H9 (cell line): ENCODE measurements around the gene UTS2. TPM values are rescaled to one million over a fixed set of nuclear protein-coding genes. Genes with fewer than 3 reads are reported as not detected.

Source experiments
- DNase-seq: peaks from one replicate; pipeline ENCODE4 v3.0.0-alpha.2; 2017
- H2AFZ ChIP-seq: one replicate; pipeline ENCODE4 v1.6.1; 2013; ENCODE audit warnings: mild to moderate bottlenecking, low read length, control low read depth, moderate library complexity
- H2AK5ac ChIP-seq: 2 replicates; pipeline ENCODE4 v1.6.1; 2013; ENCODE audit warnings: low read length, control low read depth, mixed read lengths; ENCODE audit not compliant: insufficient read length
- H2BK120ac ChIP-seq: one replicate; pipeline ENCODE4 v1.6.1; 2013; ENCODE audit warnings: low read depth, mild to moderate bottlenecking, low read length, control low read depth, inconsistent platforms; ENCODE audit not compliant: poor library complexity, severe bottlenecking
- H2BK12ac ChIP-seq: 2 replicates; pipeline ENCODE4 v1.6.1; 2013; ENCODE audit warnings: low read length, control low read depth, mixed read lengths, low read depth; ENCODE audit not compliant: insufficient read length
- H2BK15ac ChIP-seq: 2 replicates; pipeline ENCODE4 v1.6.1; 2013; ENCODE audit warnings: low read depth, low read length, control low read depth
- H2BK20ac ChIP-seq: one replicate; pipeline ENCODE4 v1.6.1; 2013; ENCODE audit warnings: low read depth, mild to moderate bottlenecking, low read length, control low read depth, inconsistent platforms; ENCODE audit not compliant: poor library complexity, severe bottlenecking
- H2BK5ac ChIP-seq: 2 replicates; pipeline ENCODE4 v1.6.1; 2013; ENCODE audit warnings: low read length, control low read depth, mixed read lengths; ENCODE audit not compliant: insufficient read length
- H3K14ac ChIP-seq: 2 replicates; pipeline ENCODE4 v1.6.1; 2013; ENCODE audit warnings: low read length, control low read depth; ENCODE audit not compliant: insufficient read depth
- H3K18ac ChIP-seq: 2 replicates; pipeline ENCODE4 v1.6.1; 2013; ENCODE audit warnings: low read depth, mild to moderate bottlenecking, mixed read lengths, low read length, control low read depth; ENCODE audit not compliant: insufficient read length
- H3K23ac ChIP-seq: 2 replicates; pipeline ENCODE4 v1.6.1; 2013; ENCODE audit warnings: low read length, control low read depth, mixed read lengths, low read depth; ENCODE audit not compliant: insufficient read length
- H3K23me2 ChIP-seq: 2 replicates; pipeline ENCODE4 v1.6.1; 2013; ENCODE audit warnings: low read depth, mild to moderate bottlenecking, mixed read lengths, low read length, control low read depth; ENCODE audit not compliant: insufficient read length, poor library complexity, severe bottlenecking
- H3K27ac ChIP-seq: 2 replicates; pipeline ENCODE4 v1.5.1; 2013; ENCODE audit warnings: low read length, control low read depth, mixed read lengths, low read depth; ENCODE audit not compliant: insufficient read length
- H3K27me3 ChIP-seq: 2 replicates; pipeline ENCODE4 v1.6.1; 2013; ENCODE audit warnings: low read length, control low read depth, inconsistent platforms; ENCODE audit not compliant: insufficient read depth
- H3K4ac ChIP-seq: 2 replicates; pipeline ENCODE4 v1.6.1; 2013; ENCODE audit warnings: low read depth, mild to moderate bottlenecking, control low read depth, inconsistent platforms, low read length, moderate library complexity
- H3K4me1 ChIP-seq: 2 replicates; pipeline ENCODE4 v1.6.1; 2013; ENCODE audit warnings: low read length, control low read depth, inconsistent platforms; ENCODE audit not compliant: insufficient read depth
- H3K4me2 ChIP-seq: 2 replicates; pipeline ENCODE4 v1.6.1; 2013; ENCODE audit warnings: low read length, control low read depth, mixed read lengths; ENCODE audit not compliant: insufficient read length, insufficient read depth
- H3K56ac ChIP-seq: 2 replicates; pipeline ENCODE4 v1.6.1; 2013; ENCODE audit warnings: low read depth, mild to moderate bottlenecking, mixed read lengths, low read length, control low read depth; ENCODE audit not compliant: insufficient read length
- H3K79me1 ChIP-seq: 2 replicates; pipeline ENCODE4 v1.6.1; 2013; ENCODE audit warnings: low read depth, mild to moderate bottlenecking, moderate library complexity, low read length, control low read depth, inconsistent platforms; ENCODE audit not compliant: insufficient read depth, poor library complexity, severe bottlenecking
- H3K79me2 ChIP-seq: 2 replicates; pipeline ENCODE4 v1.6.1; 2013; ENCODE audit warnings: low read length, control low read depth, inconsistent platforms; ENCODE audit not compliant: insufficient read depth
- H3K9ac ChIP-seq: 2 replicates; pipeline ENCODE4 v1.6.1; 2013; ENCODE audit warnings: low read length, control low read depth, mixed read lengths; ENCODE audit not compliant: insufficient read length; ENCODE audit errors: extremely low read depth
- H3K9me3 ChIP-seq: one replicate; pipeline ENCODE4 v1.6.1; 2013; ENCODE audit warnings: low read depth, low read length, inconsistent platforms; ENCODE audit not compliant: control insufficient read depth
- H3T11ph ChIP-seq: one replicate; pipeline ENCODE4 v1.6.1; 2013; ENCODE audit warnings: mild to moderate bottlenecking, low read length, control low read depth, inconsistent platforms
- H4K20me1 ChIP-seq: one replicate; pipeline ENCODE4 v1.6.1; 2013; ENCODE audit not compliant: control insufficient read depth, insufficient read length, insufficient read depth
- H4K5ac ChIP-seq: 2 replicates; pipeline ENCODE4 v1.6.1; 2013; ENCODE audit warnings: low read depth, mild to moderate bottlenecking, mixed read lengths, low read length, control low read depth; ENCODE audit not compliant: insufficient read length
- H4K8ac ChIP-seq: replicated peaks from 2 replicates; pipeline ENCODE4 v1.6.1; 2013; ENCODE audit warnings: low read length, control low read depth, mixed read lengths, low read depth; ENCODE audit not compliant: insufficient read length
- H4K91ac ChIP-seq: 2 replicates; pipeline ENCODE4 v1.6.1; 2013; ENCODE audit warnings: low read depth, mild to moderate bottlenecking, moderate library complexity, mixed read lengths, low read length, control low read depth; ENCODE audit not compliant: insufficient read length
- H3K27ac Mint-ChIP-seq, 3 experiments: 2 replicates in 2 of 3; 3 replicates in 1 of 3; pipeline ENCODE4 v1.8.0; 2020 to 2021; ENCODE audit warnings: mixed read lengths in 3 of 3, mild to moderate bottlenecking in 1 of 3, moderate library complexity in 1 of 3
- H3K27me3 Mint-ChIP-seq: 2 replicates; pipeline ENCODE4 v1.8.0; 2021; ENCODE audit warnings: low read depth, mild to moderate bottlenecking, moderate library complexity, mixed read lengths
- H3K36me3 Mint-ChIP-seq, 3 experiments: 2 replicates in 2 of 3; 3 replicates in 1 of 3; pipeline ENCODE4 v1.8.0; 2020 to 2021; ENCODE audit warnings: low read depth in 3 of 3, mixed read lengths in 3 of 3; ENCODE audit not compliant: insufficient read depth in 1 of 3
- H3K4me1 Mint-ChIP-seq, 2 experiments: 2 replicates each; pipeline ENCODE4 v1.8.0; 2020; ENCODE audit warnings: mixed read lengths in 2 of 2
- H3K4me3 Mint-ChIP-seq, 2 experiments: 2 replicates in 1 of 2; 3 replicates in 1 of 2; pipeline ENCODE4 v1.8.0; 2020 to 2021; ENCODE audit warnings: mild to moderate bottlenecking in 2 of 2, mixed read lengths in 2 of 2, moderate library complexity in 1 of 2
- H3K9me3 Mint-ChIP-seq, 2 experiments: 2 replicates in 1 of 2; 3 replicates in 1 of 2; pipeline ENCODE4 v1.8.0; 2020; ENCODE audit warnings: mild to moderate bottlenecking in 2 of 2, mixed read lengths in 2 of 2, moderate library complexity in 1 of 2
- WGBS: extraction: QIAGEN DNeasy Blood & Tissue Kit; methylation state at CpG from one replicate; pipeline ENCODE4 v1.1.7; 2013; ENCODE audit warnings: missing lambda C conversion rate, low lambda C conversion rate, mixed read lengths; ENCODE audit not compliant: insufficient read length; ENCODE audit errors: extremely low coverage; 5-methylcytosine and 5-hydroxymethylcytosine counted together
- total RNA-seq: library from RNA; stranded (reverse); gene quantifications from 2 replicates; pipeline ENCODE4 v1.2.1, GENCODE V29; 2021
- TF ChIP-seq, protein P1 (sequence below): fragments of 200-600 bp; sonication (generic); conservative IDR thresholded peaks from 3 replicates; pipeline ENCODE4 v1.8.0; 2021; ENCODE audit warnings: antibody characterized with exemption, mild to moderate bottlenecking

The UTS2 gene
- total RNA-seq, 1 experiment from 2014 or later, result not detected

DNA sequence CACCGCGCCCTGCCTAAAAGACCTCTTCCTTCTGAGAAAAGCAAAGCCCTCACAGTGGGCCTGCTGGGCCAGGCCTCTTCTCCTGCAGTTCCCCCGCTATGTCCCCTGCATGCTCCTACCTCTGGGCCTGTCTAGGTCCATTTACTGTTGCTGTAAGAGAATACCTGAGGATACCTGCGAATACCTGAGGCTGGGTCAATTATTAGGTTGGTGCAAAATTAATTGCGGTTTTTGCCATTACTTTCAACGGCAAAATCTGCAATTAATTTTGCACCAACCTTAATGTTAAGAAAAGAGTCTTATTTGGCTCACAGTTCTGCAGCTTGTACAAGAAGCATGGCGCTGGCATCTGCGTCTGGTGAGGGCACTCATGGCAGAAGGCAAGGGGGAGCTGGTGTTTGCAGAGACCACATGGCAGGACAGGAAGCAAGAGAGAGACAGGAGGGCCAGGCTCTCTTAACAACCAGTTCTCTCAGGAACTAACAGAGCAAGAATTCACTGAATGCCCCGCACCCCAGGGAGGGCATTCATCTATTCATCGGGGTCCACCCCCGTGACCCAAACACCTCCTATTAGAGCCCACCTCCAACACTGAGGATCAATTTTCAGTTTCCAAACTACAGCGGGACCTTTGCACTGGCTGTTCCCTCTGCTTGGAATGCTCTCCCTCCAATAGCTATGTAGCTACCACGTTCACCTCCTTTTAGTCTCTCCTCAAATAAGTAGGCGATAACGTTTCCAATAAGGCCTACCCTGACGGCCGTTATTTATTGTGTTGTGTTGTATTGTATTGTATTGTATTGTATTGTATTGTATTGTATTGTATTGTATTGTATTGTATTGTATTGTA, 9.6 kb upstream of the UTS2 start:
- Histone ChIP-seq H3K56ac (no peak overlapping the region), H3K27ac (no peak overlapping the region), H2BK5ac (no peak overlapping the region), H3K79me1 (no peaks in the 10 kb centered on the region), H3K23me2 (no peaks in the 10 kb centered on the region), H3K4ac (no peak overlapping the region), H3K4me1 (no peaks in the 10 kb centered on the region), H4K5ac (no peak overlapping the region), H2BK120ac (no peak overlapping the region), H2BK20ac (no peak overlapping the region), H2BK12ac (no peak overlapping the region), H2BK15ac (no peak overlapping the region), H3K9ac (no peak overlapping the region), H3K9me3 (no peaks in the 10 kb centered on the region), H3K14ac (no peak overlapping the region), H4K20me1 (no peaks in the 10 kb centered on the region), H3K79me2 (no peaks in the 10 kb centered on the region), H2AK5ac (no peak overlapping the region), H3K18ac (no peak overlapping the region), H3K27me3 (no peaks in the 10 kb centered on the region), H3K4me2 (no peak overlapping the region), H3K23ac (no peak overlapping the region), H3T11ph (no peak overlapping the region), H2AFZ (no peak overlapping the region), H4K8ac (no peak overlapping the region), H4K91ac (no peak overlapping the region)
- peaks cover 1% of the 10 kb centered on the region; the same call in 1 of the 2 replicates for H3K27me3 Mint-ChIP-seq
- DNase-seq, result no peak
- no peaks in the 10 kb centered on the region; a peak in 1 of 4 replicates for H3K4me1 Mint-ChIP-seq
- H3K27ac Mint-ChIP-seq, result peak overlapping the region in 1 of 3 experiments; percentile 56; a peak in 1 of 7 replicates
- no peak overlapping the region for H3K4me3 Mint-ChIP-seq
- no CpG with 5 or more reads among the region's 17 CpGs for WGBS
- TF ChIP-seq, protein P1, sequence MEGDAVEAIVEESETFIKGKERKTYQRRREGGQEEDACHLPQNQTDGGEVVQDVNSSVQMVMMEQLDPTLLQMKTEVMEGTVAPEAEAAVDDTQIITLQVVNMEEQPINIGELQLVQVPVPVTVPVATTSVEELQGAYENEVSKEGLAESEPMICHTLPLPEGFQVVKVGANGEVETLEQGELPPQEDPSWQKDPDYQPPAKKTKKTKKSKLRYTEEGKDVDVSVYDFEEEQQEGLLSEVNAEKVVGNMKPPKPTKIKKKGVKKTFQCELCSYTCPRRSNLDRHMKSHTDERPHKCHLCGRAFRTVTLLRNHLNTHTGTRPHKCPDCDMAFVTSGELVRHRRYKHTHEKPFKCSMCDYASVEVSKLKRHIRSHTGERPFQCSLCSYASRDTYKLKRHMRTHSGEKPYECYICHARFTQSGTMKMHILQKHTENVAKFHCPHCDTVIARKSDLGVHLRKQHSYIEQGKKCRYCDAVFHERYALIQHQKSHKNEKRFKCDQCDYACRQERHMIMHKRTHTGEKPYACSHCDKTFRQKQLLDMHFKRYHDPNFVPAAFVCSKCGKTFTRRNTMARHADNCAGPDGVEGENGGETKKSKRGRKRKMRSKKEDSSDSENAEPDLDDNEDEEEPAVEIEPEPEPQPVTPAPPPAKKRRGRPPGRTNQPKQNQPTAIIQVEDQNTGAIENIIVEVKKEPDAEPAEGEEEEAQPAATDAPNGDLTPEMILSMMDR, result no peak
- no peaks in the 10 kb centered on the region; a peak in 1 of 7 replicates for H3K36me3 Mint-ChIP-seq
- no peaks in the 10 kb centered on the region for H3K9me3 Mint-ChIP-seq
